NCI-H2196 (cell line): Measurements from ENCODE around the gene SLC25A28.
"Not testable (repeated sequence)": the region's sequence is repeated elsewhere in the genome, so short reads cannot be mapped to it uniquely, and the experiment has no call there.

ENCODE experiments used
- DNase-seq: peaks from one replicate; lab custom pipeline; 2025; ENCODE audit not compliant: unreplicated experiment; lab: John Stamatoyannopoulos, UW

SLC25A28 gene

DNA sequence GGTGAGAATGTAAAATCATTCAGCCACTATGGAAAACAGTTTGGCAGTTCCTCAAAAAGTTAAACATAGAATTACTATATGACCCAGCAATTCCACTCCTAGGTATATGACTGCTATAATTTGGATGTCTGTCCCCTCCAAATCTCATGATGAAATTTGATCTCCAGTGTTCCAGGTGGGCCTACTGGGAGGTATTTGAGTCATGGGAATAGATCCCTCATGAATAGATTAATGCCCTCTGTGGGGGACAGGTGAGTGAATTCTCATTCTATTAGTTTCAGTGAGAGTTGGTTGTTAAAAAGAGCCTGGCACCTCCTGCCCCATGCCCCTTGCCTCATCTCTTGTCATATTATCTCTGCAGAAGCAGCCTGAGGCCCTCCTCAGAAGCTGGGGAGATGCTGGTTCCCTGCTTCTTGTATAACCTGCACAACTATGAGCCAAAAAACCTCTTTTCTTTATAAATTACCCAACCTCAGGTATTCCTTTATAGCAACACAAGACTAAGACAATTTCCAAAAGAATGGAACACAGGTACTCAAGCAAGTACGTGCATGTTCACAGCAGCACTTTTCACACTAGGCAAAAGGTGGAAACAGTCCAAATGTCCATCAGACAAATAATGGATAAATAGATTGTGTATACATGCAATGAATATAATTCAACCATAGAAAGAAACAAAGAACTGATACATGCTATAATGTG, 8.8 kb upstream of the SLC25A28 start:
- DNase-seq = no peak

DNA sequence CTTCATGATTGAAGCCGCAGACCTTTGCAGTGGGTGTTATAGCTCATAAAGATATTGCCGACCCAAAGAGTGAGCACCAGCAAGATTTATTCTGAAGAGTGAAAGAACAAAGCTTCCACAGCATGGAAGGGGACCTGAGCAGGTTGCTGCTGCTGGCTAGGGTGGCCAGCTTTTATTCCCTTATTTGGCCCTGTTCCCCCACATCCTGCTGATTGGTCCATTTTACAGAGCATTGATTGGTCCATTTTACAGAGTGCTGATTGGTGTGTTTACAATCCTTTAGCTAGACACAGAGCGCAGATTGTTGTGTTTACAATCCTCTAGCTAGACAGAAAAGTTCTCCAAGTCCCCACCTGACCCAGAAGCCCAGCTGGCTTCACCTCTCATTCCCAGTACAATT, 4.9 kb upstream of the SLC25A28 start:
- DNase-seq = not testable (repeated sequence)

DNA sequence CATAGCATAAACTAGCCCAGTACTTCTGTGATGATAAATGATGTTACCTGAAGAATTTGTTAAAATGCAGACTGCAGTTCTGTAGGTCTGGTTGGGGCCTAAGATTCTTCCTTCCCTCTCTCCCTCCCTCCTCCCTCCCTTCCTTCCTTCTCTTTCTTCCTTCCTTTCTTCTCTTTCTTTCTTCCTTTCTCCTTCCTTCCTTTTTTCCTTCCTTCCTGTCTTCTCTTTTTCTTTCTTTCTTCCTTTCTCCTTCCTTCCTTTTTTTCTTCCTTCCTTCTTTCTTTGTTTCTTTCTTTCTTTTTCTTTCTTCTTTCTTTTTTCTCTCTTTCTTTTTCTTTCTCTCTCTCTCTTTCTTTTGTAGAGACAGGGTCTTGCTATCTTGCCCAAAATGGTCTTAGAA, 3.7 kb upstream of the SLC25A28 start:
- no peak for DNase-seq

DNA sequence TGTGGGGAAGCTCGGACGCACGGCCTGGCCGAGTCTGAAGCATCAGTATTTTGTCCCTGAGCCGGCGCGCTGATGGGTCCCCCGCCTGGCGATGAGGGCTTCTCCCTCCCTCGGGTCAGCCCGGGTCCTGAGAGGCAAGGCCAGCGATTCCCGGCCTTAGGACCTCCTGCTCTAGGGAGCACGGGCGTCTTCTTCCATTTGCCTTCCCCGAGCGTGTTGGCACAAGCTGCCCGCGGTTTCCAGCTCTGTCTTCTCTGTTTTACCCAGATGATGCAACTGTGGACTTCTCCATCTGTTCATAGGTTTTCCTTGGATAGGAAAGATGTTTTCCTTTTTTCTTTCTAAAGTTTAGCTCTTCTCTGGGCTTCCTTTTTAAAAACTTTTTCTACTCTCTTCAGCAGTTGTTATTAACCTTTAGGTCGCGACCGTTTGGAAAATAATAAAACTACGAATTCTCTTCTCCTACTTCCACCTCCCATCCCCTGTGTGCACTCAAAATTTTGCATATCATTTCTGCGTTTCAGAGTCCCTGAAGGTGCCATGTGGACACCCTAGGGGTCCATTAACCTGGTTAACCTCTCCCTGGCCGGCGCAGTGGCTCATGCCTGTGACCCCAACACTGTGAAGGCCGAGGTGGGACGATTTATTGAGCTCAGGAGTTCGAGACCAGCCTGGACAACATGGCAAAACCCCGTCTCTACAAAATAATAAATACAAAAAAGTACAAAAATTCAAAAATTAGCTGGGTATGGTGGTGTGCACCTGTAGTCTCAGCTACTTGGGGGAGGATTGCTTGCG, 1.4 kb upstream of the SLC25A28 start:
- no peak for DNase-seq

DNA sequence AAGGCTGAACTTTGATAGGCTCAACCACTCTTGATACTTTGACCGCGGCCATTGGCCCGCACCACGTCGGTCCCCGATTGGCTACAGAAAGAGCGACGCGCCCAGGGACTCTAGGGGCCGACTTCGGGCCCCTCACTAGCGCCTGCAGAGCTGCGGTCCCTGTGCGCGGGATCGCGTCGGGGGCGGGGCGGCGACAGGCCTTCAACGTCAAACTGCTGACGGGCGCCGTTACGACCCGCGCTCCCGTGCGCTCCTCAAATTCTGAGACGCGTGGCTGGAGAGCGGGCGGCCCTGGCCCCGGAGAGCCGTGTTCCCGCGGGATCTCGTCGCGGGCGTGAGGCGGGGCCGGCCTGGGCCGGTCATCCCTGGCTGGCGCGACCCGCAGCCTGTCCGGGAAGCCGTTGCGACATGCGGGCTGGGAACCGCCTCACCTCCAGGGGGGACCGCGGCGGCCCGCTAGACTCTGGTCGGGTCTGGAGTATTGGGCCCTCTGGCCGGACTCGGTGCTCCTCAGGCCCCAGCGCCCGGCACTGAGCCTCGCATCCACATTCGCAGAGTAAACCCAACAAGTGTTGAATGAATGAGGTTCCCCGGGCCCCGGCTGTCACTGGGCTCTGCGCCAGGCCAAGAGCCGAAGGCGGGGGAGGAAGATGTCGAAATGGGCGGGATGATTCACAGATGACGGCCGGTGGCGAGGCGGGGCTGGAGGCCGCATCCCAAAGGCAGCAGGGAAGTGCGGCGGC, 643 bp upstream of the SLC25A28 start:
- DNase-seq = peak; percentile 88

DNA sequence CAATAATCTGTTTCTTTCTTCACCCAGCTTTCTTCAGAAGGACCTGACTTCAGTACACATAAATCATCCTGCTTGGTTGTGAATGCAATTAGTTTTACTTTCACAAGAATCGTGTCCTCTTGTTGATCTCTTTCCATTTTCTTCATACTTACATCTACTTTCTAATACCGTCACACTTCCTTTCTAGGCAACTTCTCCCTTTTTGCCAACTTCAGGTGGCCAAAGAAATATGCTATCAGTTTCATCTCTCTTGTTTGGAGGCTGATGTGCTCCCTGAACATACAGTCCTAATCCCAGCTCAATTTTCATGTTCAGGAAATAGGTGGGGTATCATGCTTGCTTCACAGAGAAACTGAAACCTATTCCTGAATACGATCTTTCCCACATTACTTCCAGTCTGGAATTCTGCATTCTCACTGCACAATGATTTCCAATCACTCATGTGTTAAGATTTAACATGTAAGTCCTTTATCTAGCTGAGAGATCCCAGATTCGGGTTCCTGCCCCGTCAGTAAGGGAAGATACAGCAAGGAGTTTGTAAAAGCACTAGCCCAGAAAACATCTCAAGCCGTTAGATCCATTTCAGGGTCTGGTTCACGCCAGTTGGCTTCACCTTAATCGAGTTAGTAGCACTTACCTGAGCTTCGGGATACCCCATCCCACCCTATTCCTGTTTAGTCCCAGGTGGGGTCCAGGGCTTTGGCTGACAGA, 994 bp downstream of the SLC25A28 start:
- no peak for DNase-seq

DNA sequence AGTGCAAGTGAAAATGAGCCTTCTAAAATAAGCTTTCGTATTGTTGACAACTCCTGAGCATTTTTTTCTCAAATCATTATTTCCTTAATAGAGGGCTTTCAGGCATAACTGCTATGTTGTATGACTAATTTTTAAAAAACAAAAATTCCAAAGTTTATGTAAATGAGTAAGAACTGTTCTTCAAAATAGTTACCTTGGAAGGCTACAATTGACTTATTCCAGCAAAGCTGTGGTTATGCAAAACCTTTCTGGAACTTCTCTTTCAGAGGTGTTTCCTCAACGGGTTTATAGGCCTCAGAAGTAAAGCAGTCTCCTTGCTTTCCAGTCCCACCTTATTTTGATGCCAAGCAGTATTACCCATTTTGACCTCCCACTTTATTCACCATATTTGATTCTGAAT, 2.5 kb downstream of the SLC25A28 start:
- no peak for DNase-seq

DNA sequence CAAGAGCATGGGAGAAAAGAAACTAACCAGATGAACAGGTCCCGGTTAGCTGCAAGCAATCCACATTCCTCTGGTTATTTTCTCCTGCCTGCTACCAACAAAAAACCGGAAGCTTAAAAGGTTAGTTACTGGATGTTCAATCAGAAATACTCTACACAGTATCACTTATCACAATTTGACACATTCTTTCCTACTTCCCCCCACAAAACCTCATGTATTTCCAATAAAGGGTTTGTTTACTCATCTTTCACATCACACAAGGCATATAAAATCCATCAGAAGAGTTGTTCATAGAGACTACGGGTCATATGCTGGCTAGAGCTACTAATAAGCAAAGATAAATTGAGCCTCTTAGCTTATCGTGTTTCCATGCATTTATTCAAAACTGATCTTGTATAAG, 4.8 kb downstream of the SLC25A28 start:
- no peak for DNase-seq

DNA sequence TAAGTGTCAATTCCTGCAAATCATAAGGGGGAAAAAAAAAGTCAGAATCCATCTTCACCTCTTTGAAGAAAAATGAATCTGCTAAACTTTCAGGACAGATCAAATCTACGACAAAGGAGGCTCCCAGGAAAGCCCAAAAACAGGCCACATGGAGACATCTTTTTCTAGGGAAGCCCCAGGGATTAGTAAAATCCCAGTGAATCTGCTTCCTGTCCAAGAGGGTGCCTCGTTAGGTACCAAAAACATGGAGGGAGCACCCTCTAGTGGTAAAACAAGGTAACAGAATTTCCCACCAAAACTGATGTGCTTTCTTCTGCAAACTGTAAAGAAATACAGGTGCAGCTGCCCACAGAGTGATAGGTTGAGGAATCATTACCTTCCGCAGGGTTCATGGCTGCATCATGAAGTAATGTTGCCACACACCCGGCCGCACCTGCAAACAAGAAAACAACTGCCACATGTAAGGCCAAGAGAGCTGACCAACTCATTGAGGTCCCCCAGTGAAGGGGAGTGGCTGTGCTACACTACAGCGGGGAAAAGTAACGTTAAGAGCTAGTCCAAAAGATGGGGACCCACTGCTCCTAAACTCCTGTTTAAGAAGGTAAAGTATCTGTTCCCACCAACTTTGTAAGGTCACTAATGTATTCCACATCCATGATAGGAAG, 7.9 kb downstream of the SLC25A28 start:
- peak; percentile 51 for DNase-seq

DNA sequence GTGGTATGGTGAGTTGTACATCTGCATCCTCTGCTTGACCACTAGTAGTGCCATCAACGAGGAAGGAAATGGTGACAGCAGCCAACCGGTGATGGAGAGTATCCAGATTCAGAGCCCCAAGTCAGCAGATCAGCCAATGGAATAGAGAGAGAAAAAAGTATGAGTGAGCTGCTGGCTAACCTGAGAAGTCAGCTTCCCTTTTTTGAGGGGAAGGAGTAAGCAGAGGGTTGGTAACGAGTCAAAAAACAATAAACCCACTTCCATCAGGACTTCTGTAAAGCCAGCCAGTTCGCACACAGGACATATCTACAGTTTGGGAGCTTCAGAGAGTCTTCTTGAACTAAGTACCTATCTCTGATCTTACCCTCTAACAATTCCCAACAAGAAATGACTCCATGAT, 8.9 kb downstream of the SLC25A28 start:
- DNase-seq = no peak

DNA sequence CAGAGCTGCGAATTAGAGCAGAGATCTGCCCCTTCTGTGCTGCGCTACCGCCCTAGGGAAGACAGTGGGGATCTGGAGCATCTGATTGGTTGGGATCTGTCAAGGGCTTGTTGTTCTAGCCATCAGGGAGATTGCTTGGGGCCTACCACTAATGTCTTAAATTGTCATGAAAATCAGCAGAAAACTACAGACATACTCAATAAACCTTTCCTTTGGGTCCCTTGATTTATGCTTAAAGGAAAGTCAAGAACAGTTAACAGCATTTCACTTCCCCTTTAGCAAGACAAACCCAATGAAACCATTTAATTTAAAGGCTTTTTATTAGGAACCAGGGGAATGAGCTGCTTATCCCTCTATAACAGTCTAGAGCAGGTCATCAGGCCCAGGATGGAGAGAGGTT, 10.0 kb downstream of the SLC25A28 start:
- DNase-seq = no peak

DNA sequence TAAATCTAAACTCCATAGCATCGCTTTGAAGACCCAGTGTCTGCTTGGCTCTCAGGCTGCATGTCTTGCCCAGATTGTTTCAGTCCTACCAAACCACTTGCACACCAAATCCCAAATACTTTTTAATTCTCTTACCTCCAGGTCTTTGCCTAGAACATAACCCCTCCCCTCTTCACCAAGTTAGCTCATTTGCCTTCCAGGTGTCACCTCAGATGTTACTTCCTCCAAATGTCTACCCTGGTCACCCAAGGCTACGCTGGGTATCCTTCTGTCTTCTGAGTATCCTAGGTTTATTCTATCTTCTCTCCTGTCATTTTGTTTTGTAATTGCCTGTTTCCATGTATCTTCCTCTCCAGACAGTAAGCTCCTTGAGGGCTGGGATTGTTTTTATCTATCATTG, 11.1 kb downstream of the SLC25A28 start:
- no peak for DNase-seq

DNA sequence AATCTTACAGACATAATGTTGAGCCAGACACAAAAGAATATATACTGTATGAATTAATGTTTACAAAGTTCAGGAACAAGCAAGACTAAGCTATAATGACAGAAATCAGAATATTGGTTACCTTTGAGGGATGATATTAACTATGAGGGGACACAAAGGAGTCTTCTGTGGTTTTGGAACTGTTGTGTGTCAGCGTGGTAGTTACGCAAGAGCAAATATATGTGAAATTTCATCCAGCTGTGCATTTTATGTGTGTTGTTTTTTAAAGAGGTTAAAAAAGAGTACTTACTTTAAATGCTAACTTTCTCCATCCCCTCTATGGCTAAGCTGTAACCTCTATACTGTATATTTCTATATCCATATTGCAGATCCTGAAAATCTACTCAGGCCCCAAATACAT, 14.9 kb downstream of the SLC25A28 start:
- no peak for DNase-seq

DNA sequence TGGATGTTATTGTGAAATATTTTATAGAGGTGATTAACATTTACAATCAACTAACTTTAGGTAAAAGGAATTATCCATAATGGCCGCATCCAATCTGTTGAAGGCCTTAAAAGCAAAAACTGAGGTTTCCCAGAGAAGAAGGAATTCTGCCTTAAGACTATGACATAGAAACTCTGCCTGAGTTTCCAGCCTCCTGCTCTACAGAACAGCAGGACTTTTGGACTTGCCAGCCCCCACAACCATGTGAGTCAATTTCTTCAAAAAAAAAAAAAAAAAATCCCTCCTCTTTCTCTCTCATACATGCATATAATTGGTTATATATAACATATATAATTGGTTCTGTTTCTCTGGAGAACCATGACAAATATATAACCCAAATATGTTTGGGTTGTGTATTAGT, 15.4 kb downstream of the SLC25A28 start:
- no peak for DNase-seq

DNA sequence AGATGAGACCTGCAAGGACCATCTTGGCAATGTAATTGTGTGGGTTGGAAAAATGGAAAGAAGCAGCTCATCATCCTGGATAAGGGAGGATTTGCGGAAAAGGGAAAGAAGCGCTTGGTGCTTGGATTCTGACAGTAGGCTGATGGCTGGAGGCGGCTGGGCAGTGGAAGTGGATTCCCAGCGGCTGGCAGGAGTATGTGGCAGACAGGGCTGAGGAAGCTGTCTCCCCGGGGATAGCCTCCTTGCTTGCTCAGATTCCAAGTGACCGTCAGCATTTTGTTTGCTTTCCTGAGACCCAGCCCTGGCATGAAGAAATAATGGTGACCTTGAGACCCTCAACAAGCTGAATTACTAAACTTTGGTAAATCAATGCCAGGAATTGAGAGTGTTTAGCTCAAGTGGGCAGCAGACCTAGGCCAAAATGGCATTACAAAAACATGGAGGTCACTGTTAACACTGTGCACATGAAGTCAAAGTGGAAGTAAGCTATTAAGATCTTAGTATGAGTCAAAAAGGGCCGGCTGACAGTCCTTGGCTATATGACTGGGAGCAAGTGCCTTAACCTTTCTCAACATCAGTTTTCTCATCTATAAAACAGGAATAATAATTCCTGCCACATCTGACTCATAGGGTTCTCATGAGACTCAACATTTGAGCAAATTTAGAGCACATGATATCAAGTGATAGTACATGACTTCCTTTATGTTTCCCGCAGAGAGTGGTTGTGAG, 21.3 kb downstream of the SLC25A28 start:
- no peak for DNase-seq

DNA sequence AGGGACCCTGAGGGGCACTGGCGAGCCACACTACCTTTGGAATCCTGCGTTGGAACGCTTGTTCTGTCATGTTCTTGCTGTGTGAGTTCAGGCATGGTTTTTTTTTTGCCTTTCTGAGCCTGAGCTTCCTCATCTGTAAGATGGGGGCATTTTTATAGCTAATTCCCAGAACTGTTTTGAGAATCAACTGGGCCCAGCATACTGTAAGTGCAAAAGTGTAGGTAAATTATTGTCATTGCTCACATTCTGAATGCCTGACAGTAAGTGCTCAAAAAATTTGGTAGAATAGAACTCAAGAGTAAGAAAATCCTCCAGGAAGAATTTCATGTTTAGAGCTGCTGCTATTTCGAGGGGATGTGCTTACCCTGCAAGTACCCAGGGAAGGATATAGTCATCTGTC, 22.2 kb downstream of the SLC25A28 start:
- DNase-seq = no peak

DNA sequence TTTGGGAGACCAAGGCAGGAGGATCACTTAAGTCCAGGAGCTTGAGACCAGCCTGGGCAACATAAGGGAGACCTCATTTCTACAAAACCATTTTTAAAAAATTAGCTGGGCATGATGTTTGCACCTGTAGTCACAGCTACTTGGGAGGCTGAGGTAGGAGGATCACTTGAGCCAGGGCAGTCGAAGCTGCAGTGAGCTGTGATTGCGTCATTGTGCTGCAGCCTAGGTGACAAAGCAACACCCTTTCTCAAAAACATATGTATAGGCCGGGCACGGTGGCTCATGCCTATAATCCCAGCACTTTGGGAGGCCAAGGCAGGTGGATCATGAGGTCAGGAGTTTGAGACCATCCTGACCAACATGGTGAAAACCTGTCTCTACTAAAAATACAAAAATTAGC, 23.5 kb downstream of the SLC25A28 start:
- not testable (repeated sequence) for DNase-seq

DNA sequence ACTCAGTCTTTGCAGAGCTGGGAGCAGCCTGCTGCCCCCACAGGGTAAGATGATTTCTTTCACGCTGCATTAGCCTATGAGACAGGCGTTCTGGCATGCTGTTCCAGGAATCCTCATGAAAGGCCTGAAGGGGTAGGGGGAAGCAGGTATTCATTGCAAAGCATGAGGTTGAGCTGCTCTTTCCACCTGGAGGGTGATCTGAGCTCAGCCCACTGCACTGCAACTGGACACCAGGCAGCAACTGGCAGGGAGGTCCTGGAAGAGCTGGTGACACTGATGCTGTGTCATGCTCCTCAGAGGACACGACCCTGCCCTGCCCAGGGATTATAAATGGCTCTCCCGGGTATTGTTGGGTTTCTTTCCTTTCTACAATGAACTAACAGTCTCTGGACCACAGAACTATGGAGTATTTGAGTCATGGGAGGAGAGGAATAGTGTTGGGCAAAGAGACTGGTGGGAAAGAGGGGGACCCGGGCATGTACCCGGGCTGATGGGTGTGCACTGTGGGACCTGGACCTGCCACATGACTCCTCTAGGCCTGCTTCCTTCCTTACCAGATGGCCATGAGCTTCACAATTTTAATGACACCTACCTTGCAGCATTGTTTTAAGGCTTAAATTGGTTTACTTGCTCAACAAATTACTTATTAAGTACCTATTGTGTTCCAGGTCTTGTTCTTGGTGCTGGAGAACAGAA, 24.3 kb downstream of the SLC25A28 start:
- no peak for DNase-seq

DNA sequence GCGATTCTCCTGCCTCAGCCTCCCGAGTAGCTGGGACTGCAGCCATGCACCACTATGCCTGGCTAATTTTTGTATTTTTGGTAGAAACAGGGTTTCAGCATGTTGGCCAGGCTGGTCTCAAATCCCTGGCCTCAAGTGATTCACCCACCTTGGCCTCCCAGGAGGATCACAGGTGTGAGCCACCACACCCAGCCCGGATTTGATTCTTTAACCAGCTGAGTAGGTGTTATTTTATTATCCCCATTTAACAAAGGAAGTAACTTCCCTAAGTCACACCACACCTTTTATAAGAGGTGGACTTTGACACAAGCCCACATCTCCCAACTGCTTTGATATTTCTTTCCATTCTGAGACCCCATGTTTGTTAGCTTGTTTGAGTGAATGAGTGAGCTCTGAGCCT, 25.0 kb downstream of the SLC25A28 start:
- no peak for DNase-seq

DNA sequence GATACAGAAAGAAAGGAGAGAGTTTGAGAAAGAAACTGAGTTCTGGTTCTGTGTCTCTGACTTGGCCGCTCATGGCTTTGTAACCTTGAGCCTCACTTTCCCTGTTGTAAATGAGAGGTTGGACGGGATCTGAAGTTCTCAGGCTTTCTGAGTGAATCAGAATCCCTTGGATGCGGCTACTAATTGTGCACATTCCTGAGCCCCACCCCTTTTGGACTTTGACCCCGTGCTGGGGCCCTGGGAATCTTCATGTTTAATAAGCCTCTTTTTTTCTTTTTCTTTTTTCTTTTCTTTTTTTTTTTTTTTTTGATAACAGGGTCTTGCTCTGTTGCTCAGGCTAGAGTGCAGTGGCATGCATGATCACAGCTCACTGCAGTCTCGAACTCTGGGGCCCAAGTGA, 26.9 kb downstream of the SLC25A28 start:
- DNase-seq = no peak
